ENCODE measurements around the gene MYH14. TPM values are rescaled to one million over a fixed set of nuclear protein-coding genes. Genes with fewer than 3 reads are reported as not detected.
A peak's percentile ranks its signal among the peaks of the same experiment; 100 is the strongest.

Gene MYH14
- total and polyA plus RNA-seq, 9 of the 15 experiments (the other 6 are each of a cell fraction or from before 2014, with no cell fraction given), result 0.04 to 0.86 (median 0.19) TPM; not detected in 2

DNA sequence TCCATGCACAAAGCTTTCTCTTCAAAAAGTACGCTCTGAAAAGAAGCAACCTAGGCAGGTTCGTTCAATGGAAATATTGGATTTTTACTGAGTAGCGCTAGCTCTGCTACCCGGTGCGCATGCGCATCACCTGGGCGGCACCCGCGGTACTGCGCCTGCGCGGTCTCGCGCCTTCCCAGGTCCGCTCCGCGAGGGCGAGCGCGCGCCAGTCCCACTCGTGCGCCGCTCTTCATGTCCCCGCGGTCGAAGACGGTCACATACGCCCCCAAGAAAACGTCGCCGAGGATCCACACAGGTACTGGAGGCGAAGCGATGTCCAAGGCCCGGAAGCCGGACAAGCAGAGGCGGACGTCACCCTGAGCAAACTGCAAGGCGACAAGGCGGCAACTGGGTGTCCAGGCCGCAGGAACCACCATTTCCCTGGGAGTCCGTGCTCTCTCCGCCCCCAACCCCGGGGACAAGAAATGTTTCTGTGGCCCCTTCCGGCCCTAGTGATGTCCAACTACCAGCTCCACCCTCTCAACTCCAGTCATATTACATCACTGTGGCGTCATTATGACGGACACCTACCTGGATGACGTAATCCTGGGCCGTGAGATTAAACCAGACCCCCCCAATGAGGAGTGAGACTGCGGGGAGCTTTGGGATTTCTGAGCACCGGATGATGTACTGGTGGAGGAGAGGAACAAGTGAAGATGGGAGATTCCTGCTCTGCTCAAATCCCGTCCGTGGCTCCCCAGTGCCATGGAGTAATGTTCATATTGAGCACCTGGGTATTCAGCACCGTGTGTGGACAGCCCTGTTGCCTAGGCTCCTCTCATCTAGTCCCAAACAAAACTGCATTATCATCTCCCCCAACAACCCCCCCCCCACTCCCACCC, 130.6 kb downstream of the MYH14 start (continued):
- peak; percentile 45 for TF ChIP-seq ARID1B (IDR thresholded peaks at IDR 0.05)
- TF ChIP-seq, protein P1, sequence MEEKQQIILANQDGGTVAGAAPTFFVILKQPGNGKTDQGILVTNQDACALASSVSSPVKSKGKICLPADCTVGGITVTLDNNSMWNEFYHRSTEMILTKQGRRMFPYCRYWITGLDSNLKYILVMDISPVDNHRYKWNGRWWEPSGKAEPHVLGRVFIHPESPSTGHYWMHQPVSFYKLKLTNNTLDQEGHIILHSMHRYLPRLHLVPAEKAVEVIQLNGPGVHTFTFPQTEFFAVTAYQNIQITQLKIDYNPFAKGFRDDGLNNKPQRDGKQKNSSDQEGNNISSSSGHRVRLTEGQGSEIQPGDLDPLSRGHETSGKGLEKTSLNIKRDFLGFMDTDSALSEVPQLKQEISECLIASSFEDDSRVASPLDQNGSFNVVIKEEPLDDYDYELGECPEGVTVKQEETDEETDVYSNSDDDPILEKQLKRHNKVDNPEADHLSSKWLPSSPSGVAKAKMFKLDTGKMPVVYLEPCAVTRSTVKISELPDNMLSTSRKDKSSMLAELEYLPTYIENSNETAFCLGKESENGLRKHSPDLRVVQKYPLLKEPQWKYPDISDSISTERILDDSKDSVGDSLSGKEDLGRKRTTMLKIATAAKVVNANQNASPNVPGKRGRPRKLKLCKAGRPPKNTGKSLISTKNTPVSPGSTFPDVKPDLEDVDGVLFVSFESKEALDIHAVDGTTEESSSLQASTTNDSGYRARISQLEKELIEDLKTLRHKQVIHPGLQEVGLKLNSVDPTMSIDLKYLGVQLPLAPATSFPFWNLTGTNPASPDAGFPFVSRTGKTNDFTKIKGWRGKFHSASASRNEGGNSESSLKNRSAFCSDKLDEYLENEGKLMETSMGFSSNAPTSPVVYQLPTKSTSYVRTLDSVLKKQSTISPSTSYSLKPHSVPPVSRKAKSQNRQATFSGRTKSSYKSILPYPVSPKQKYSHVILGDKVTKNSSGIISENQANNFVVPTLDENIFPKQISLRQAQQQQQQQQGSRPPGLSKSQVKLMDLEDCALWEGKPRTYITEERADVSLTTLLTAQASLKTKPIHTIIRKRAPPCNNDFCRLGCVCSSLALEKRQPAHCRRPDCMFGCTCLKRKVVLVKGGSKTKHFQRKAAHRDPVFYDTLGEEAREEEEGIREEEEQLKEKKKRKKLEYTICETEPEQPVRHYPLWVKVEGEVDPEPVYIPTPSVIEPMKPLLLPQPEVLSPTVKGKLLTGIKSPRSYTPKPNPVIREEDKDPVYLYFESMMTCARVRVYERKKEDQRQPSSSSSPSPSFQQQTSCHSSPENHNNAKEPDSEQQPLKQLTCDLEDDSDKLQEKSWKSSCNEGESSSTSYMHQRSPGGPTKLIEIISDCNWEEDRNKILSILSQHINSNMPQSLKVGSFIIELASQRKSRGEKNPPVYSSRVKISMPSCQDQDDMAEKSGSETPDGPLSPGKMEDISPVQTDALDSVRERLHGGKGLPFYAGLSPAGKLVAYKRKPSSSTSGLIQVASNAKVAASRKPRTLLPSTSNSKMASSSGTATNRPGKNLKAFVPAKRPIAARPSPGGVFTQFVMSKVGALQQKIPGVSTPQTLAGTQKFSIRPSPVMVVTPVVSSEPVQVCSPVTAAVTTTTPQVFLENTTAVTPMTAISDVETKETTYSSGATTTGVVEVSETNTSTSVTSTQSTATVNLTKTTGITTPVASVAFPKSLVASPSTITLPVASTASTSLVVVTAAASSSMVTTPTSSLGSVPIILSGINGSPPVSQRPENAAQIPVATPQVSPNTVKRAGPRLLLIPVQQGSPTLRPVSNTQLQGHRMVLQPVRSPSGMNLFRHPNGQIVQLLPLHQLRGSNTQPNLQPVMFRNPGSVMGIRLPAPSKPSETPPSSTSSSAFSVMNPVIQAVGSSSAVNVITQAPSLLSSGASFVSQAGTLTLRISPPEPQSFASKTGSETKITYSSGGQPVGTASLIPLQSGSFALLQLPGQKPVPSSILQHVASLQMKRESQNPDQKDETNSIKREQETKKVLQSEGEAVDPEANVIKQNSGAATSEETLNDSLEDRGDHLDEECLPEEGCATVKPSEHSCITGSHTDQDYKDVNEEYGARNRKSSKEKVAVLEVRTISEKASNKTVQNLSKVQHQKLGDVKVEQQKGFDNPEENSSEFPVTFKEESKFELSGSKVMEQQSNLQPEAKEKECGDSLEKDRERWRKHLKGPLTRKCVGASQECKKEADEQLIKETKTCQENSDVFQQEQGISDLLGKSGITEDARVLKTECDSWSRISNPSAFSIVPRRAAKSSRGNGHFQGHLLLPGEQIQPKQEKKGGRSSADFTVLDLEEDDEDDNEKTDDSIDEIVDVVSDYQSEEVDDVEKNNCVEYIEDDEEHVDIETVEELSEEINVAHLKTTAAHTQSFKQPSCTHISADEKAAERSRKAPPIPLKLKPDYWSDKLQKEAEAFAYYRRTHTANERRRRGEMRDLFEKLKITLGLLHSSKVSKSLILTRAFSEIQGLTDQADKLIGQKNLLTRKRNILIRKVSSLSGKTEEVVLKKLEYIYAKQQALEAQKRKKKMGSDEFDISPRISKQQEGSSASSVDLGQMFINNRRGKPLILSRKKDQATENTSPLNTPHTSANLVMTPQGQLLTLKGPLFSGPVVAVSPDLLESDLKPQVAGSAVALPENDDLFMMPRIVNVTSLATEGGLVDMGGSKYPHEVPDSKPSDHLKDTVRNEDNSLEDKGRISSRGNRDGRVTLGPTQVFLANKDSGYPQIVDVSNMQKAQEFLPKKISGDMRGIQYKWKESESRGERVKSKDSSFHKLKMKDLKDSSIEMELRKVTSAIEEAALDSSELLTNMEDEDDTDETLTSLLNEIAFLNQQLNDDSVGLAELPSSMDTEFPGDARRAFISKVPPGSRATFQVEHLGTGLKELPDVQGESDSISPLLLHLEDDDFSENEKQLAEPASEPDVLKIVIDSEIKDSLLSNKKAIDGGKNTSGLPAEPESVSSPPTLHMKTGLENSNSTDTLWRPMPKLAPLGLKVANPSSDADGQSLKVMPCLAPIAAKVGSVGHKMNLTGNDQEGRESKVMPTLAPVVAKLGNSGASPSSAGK (IDR thresholded peaks at IDR 0.05), result peak; percentile 100
- TF ChIP-seq THRAP3 (IDR thresholded peaks at IDR 0.05; ENCODE audit: borderline replicate concordance), result no peak
- TF ChIP-seq MAX (CRISPR knock-in tag; IDR thresholded peaks at IDR 0.05), result peak; percentile 97
- TF ChIP-seq CXXC5 (CRISPR knock-in tag; IDR thresholded peaks at IDR 0.05), result peak; percentile 84
- TF ChIP-seq LCOR (CRISPR knock-in tag; IDR thresholded peaks at IDR 0.05), result peak; percentile 98
- TF ChIP-seq ZNF589 (CRISPR knock-in tag; IDR thresholded peaks at IDR 0.05; ENCODE audit: low read depth), result peak; percentile 84
- peak; percentile 94 for TF ChIP-seq SUPT5H (IDR thresholded peaks at IDR 0.05)
- peak; percentile 64; the same call in 1 of the 2 replicates for TF ChIP-seq TFAP4 (CRISPR knock-in tag; IDR thresholded peaks at IDR 0.05; ENCODE audit: borderline replicate concordance)
- TF ChIP-seq BCLAF1 (IDR thresholded peaks at IDR 0.05; ENCODE audit: borderline replicate concordance in 1 of 2, control insufficient read depth in 1 of 2, low read depth in 2 of 2, low read length in 1 of 2), result no peak

Data from K562 (cell line).